RWPE2 (cell line): ENCODE measurements around the gene EFNA1.

ENCODE experiments used
- ATAC-seq: fragments of 200-7000 bp; cut with Tn5 transposase; 3 replicates; pipeline ENCODE4 v1.9.1; 2021; ENCODE audit warnings: low read depth
- DNase-seq: peaks from one replicate; pipeline ENCODE4 v3.0.0-alpha.2; 2020; ENCODE audit warnings: low spot score
- H3K27ac ChIP-seq: fragments of 450-650 bp; 2 replicates; pipeline ENCODE4 v1.5.1; 2017; ENCODE audit warnings: mild to moderate bottlenecking; ENCODE audit not compliant: poor library complexity, severe bottlenecking
- H3K27me3 ChIP-seq: fragments of 250-450 bp; sonication (Bioruptor Pico); 2 replicates; pipeline ENCODE4 v1.5.1; 2021; ENCODE audit warnings: mild to moderate bottlenecking, moderate library complexity; ENCODE audit not compliant: insufficient read depth, poor library complexity, severe bottlenecking
- H3K36me3 ChIP-seq: fragments of 250-450 bp; sonication (Bioruptor Pico); 2 replicates; pipeline ENCODE4 v1.5.1; 2020; ENCODE audit warnings: low read depth, mild to moderate bottlenecking, moderate library complexity
- H3K4me1 ChIP-seq: fragments of 250-450 bp; sonication (Bioruptor Pico); 2 replicates; pipeline ENCODE4 v1.5.1; 2021; ENCODE audit warnings: mild to moderate bottlenecking, moderate library complexity; ENCODE audit not compliant: insufficient read depth, poor library complexity, severe bottlenecking
- H3K4me3 ChIP-seq: fragments of 250-450 bp; sonication (Bioruptor Pico); 2 replicates; pipeline ENCODE4 v1.5.1; 2021; ENCODE audit warnings: mild to moderate bottlenecking, moderate library complexity; ENCODE audit not compliant: severe bottlenecking
- H3K9me3 ChIP-seq: fragments of 250-450 bp; sonication (Bioruptor Pico); 2 replicates; pipeline ENCODE4 v1.5.1; 2021; ENCODE audit warnings: mild to moderate bottlenecking, moderate library complexity; ENCODE audit not compliant: severe bottlenecking
- TF ChIP-seq, protein P1 (sequence below): fragments of 450-650 bp; IDR thresholded peaks from one replicate; pipeline ENCODE4 v1.5.1; 2017; ENCODE audit warnings: mild to moderate bottlenecking, moderate library complexity; ENCODE audit not compliant: poor library complexity, severe bottlenecking

Gene EFNA1

DNA sequence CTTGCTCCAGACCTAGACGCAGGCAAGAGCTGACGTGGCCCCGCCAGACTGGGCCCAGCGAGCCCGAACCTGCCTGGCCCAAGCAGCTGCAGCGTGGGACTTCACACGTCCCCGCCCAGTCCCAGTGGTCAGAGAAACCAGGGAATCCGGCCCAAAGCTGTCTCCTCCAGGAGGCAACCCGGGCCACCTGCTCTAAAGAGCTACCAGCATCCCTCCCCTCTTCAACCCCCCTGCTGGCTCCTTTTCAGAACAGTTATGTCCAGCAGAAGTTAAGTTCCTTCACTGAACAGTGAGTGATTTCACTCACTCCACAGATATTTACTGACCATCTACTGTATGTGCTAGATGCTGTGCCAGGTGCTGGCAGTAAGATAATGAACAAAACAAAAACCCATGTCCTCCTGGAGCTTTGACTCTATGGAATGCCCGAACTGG is 2.1 kb upstream of the EFNA1 start:
- Histone ChIP-seq H3K36me3 (peaks cover 2% of the 10 kb centered on the region), H3K4me1 (peaks cover 38% of the 10 kb centered on the region), H3K9me3 (no peaks in the 10 kb centered on the region), H3K27ac (peak overlapping the region; percentile 91), H3K4me3 (no peak overlapping the region), H3K27me3 (no peaks in the 10 kb centered on the region)
- TF ChIP-seq, protein P1, sequence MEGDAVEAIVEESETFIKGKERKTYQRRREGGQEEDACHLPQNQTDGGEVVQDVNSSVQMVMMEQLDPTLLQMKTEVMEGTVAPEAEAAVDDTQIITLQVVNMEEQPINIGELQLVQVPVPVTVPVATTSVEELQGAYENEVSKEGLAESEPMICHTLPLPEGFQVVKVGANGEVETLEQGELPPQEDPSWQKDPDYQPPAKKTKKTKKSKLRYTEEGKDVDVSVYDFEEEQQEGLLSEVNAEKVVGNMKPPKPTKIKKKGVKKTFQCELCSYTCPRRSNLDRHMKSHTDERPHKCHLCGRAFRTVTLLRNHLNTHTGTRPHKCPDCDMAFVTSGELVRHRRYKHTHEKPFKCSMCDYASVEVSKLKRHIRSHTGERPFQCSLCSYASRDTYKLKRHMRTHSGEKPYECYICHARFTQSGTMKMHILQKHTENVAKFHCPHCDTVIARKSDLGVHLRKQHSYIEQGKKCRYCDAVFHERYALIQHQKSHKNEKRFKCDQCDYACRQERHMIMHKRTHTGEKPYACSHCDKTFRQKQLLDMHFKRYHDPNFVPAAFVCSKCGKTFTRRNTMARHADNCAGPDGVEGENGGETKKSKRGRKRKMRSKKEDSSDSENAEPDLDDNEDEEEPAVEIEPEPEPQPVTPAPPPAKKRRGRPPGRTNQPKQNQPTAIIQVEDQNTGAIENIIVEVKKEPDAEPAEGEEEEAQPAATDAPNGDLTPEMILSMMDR: no peak
- peak; percentile 87 for DNase-seq
- peak; percentile 26 for ATAC-seq

DNA sequence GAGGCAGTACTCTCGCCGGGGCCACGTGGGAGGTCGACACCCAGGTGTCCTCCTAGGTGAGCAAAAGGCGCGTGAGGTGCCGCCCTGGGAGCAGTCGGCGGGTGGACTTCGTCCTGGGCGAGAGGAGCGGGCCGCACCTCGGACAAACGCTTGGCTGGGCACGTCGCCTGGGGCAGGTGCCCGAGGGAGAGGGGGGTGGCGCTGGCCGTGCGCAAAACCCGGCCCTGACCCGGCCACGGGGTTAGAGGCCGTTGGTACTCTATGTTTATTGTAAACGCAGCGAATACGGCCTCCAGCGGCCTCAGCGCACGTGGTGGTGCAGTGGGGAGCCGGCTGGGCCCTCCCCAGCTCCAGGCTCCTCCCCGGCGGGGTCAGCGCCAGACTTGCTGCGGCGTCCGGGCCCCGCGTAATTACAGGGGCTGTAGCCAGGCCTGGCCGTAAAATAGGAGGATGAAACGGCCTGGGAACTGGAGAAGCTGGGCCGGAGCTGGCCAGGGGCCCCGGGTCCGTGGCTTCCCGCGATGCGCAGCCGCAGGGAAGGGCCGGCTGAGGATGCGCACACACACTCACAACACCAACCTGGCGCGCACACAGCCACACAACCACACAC is 1.6 kb upstream of the EFNA1 start:
- Histone ChIP-seq H3K4me3 (no peak overlapping the region), H3K27ac (peak overlapping the region; percentile 91), H3K4me1 (peaks cover 43% of the 10 kb centered on the region), H3K9me3 (no peaks in the 10 kb centered on the region), H3K27me3 (no peaks in the 10 kb centered on the region), H3K36me3 (peaks cover 7% of the 10 kb centered on the region)
- TF ChIP-seq, protein P1: no peak
- no peak for DNase-seq
- ATAC-seq: no peak

DNA sequence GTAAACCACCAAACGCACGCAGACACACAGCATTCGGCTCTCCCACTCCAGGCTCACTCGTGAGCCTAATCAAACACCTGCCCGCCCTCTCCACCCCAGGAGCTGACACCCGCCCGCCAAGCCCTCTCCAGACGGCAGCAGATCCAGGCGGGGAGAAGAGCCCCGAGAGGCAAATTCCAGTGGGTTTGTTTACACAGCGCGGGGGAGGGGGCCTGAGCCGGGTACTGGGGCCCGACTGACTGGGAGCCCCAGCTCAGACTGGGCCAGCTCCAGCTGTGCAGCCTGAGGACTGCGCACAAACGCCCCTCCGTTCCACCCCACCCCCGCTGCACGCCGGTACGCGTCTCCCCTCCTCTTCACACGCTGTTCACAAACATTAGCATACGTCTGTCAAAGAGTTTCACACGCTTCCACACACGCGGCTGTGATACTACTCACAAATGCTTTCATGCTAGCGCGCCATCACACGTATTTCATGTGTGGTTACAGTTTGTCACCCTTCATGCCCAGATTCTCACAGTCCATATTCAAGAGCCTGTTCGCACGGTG is 1.0 kb upstream of the EFNA1 start:
- ATAC-seq: peak; percentile 3; the same call in 1 of the 3 replicates
- H3K36me3 ChIP-seq: peaks cover 13% of the 10 kb centered on the region
- peaks cover 49% of the 10 kb centered on the region for H3K4me1 ChIP-seq
- H3K27me3 ChIP-seq: no peaks in the 10 kb centered on the region
- no peaks in the 10 kb centered on the region for H3K9me3 ChIP-seq
- H3K4me3 ChIP-seq: peak overlapping the region; percentile 64
- peak; percentile 72 for DNase-seq
- peak overlapping the region; percentile 91 for H3K27ac ChIP-seq
- TF ChIP-seq, protein P1: no peak

DNA sequence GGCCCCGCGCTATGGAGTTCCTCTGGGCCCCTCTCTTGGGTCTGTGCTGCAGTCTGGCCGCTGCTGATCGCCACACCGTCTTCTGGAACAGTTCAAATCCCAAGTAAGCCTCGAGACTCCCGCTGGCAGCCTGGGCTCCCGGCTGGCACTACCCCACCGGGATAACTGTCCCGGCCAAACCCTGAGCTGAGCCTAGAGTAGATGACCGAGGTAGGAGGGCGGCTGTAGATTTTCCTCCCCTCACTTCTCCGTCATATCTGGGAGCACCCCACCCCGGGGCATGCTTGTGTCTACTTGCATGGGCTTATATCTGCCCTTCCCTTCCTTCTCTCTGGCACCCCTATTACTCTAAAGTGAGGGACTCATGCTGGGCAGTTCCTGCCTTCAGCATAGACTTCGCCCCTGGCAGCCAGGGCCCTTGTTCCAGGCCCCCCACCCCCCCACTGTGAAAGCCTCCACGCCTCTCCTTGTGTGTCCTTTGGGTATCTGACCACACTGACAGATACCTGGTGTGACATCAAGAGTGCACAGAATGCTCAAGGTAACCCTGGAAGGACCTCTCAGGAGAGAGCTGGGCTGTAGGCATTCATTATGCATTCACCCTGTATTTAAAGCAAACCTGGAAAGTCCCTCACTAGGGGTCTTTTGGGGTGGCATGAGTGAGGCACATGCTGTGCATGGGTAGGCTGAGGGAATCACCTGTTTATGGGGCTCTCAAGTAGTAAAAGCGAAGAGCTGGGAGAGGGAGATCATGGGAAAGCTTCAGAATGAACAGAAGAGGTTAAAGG is 485 bp downstream of the EFNA1 start:
- peak overlapping the region; percentile 91 for H3K27ac ChIP-seq
- H3K36me3 ChIP-seq: peaks cover 27% of the 10 kb centered on the region
- H3K9me3 ChIP-seq: no peaks in the 10 kb centered on the region
- DNase-seq: no peak
- H3K4me1 ChIP-seq: peaks cover 51% of the 10 kb centered on the region
- TF ChIP-seq, protein P1: no peak
- no peak; the same call in 2 of the 3 replicates for ATAC-seq
- peak overlapping the region; percentile 64 for H3K4me3 ChIP-seq
- no peaks in the 10 kb centered on the region for H3K27me3 ChIP-seq
